AG10803 (cell line): ENCODE measurements around the gene AGBL1.

Experiments used
- DNase-seq: peaks from one replicate; pipeline ENCODE4 v3.0.0; 2010; ENCODE audit warnings: low read depth
- H3K4me3 ChIP-seq: 2 replicates; pipeline ENCODE4 v1.5.1; 2011; ENCODE audit warnings: mild to moderate bottlenecking, low read length, control low read depth
- TF ChIP-seq, protein P1 (sequence below): conservative IDR thresholded peaks from 2 replicates; pipeline ENCODE4 v1.5.1; 2011; ENCODE audit warnings: mild to moderate bottlenecking, low read length, control low read depth, inconsistent platforms

Gene AGBL1

DNA sequence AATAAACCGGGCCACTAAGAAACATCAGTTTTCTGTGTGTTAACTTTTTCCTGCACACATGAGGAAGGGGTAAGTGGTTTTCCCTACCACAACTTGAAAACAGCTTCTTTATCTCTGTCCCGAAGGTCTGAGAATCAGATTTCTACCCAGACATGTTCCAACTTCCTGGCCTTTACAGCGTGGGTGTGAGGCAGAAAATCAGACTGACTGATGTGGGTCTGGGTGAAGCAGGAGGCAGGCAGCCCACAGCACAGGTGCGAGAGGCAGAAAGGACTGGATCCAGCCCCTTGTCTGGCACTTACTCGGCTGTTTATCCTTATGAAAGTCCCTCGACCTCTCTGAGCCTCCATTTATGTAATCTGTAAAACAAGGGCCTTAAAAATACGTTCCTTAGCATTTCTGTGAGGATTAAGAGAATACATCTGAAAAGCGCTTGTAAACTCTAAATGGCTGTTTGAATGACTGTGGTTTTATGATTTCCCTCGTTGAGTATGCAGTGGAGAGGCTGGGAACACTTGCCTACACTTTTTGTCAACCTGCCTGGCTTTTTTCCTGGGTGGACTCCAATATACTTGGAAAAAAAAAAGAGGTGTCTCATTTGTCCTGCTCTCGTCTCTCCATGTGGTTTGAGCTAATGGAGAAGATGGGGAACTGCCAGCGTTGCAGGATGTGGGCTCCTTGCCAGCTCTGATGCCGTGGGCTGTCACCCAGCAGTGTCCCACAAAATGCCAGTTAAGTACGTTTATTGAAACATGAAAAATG is 3.1 kb downstream of the AGBL1 start:
- TF ChIP-seq, protein P1, sequence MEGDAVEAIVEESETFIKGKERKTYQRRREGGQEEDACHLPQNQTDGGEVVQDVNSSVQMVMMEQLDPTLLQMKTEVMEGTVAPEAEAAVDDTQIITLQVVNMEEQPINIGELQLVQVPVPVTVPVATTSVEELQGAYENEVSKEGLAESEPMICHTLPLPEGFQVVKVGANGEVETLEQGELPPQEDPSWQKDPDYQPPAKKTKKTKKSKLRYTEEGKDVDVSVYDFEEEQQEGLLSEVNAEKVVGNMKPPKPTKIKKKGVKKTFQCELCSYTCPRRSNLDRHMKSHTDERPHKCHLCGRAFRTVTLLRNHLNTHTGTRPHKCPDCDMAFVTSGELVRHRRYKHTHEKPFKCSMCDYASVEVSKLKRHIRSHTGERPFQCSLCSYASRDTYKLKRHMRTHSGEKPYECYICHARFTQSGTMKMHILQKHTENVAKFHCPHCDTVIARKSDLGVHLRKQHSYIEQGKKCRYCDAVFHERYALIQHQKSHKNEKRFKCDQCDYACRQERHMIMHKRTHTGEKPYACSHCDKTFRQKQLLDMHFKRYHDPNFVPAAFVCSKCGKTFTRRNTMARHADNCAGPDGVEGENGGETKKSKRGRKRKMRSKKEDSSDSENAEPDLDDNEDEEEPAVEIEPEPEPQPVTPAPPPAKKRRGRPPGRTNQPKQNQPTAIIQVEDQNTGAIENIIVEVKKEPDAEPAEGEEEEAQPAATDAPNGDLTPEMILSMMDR: no peak
- no peak overlapping the region for H3K4me3 ChIP-seq
- no peak for DNase-seq

DNA sequence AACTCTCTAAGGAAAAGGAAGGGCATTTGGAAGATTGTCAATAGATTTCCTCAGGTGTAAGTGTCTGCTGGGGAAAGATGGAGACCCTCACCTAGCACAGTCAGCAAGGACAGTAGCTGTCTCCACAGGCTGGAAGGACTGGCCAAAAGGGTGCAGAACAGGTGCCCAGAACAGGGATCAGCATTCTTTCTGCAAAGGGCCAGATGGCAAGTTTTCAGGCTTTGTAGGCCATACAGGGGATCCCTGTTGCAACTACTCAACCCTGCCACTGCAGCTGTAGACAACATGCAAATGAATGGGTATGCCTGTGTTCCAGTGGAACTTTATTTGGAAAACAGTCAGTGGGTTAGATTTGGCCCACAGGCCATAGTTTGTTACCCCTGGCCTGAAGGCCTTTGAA is 8.1 kb downstream of the AGBL1 start:
- DNase-seq: no peak
- H3K4me3 ChIP-seq: no peak overlapping the region
- TF ChIP-seq, protein P1: no peak

DNA sequence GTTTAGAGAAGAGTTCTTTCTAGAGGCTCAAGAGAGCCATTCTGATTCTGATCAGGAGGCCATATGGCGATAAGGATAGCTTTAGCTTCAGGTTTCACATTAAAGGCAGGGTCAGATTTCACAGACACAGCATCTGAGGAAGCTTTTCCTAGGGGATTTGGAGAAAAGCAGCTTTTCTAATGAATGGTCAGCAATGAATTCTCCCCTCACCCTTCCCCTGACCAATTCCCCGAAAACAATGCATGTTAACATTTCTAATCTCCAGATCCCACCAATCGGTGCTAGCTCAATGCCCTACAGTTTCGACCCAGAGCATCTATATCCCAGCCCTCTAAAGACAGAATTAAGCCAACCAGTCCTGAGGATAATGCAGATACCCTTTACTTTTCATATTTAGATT is 9.8 kb downstream of the AGBL1 start:
- TF ChIP-seq, protein P1: no peak
- DNase-seq: no peak
- no peak overlapping the region for H3K4me3 ChIP-seq

DNA sequence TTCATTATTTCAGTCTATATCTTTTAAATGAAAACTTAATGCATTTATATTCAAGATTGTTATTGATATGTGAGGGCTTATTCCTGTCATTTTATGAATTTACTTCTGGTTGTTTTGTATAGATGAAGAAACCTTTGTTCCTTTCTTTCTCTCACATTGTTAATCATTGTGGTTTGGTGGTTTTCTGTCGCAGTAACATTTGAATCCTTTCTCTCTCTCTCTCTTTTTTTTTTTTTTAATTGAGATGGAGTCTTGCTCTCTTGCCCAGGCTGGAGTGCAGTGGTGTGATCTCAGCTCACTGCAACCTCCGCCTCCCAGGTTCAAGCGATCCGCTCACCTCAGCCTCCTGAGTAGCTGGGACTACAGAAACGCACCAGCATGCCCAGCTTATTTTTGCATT is 22.1 kb downstream of the AGBL1 start:
- H3K4me3 ChIP-seq: no peak overlapping the region
- DNase-seq: no peak
- TF ChIP-seq, protein P1: no peak

DNA sequence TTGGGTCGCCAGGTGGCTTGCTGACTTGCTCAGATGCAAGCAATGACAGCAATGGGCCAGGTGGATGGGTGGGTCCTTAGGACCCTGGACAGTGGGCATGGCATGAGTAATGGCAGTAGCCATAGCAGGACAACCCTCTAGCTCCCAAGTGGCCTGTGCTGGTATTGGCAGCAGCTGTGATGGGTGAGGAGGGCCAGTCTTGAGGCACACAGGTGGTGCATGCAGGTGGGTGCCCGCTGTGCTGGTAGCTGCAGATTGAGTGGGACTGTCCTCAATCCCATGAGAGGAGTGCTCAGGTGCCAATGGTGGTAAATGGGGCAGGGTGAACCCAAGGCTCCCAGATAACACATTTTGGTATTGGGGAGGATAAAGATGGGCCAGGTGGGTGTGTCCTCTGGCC is 24.2 kb downstream of the AGBL1 start:
- H3K4me3 ChIP-seq: no peak overlapping the region
- no peak for DNase-seq
- TF ChIP-seq, protein P1: no peak

DNA sequence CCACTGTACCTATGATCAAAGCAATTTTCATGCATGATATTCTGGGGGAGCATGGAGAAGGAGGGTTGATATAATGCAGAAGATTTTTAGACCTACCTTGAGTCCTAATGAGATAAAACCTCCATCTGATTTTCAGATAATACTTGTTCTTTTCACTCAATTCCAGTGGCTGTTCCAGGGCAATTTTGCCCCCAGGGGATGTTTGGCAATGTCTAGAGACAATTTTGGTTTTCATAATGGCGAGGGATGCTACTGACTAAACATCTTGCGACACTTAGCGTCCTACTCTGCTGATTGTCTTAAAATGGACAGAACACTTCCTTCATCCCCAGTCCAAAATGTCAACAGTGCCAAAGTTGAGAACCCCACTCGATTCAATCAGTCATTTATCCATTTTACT is 26.6 kb downstream of the AGBL1 start:
- no peak for DNase-seq

More for the DNA sequence above, 26.6 kb downstream of the AGBL1 start:
- TF ChIP-seq, protein P1: no peak
- no peak overlapping the region for H3K4me3 ChIP-seq
